NOMO-1 treated with dmso at 0.1 percent for 144 hours (cell line): Measurements from ENCODE around the gene CDA.

Experiments used
- DNase-seq: peaks from one replicate; lab custom pipeline; 2025; ENCODE audit not compliant: unreplicated experiment; lab: John Stamatoyannopoulos, UW

CDA gene

GRCh38 chr1:20615946-20616846 lies 27.3 kb downstream of the CDA start:
- DNase-seq, result no peak

GRCh38 chr1:20616847-20617487 lies 28.1 kb downstream of the CDA start:
- no peak for DNase-seq

GRCh38 chr1:20618550-20618949 lies 29.7 kb downstream of the CDA start:
- DNase-seq, result no peak

- no peak for DNase-seq
Observed at GRCh38 chr1:20619999-20620398, 31.1 kb downstream of the CDA start.

- DNase-seq, result no peak
Observed at GRCh38 chr1:20621012-20621411, 32.1 kb downstream of the CDA start.

GRCh38 chr1:20624709-20625108 lies 35.8 kb downstream of the CDA start:
- DNase-seq, result no peak

GRCh38 chr1:20625176-20626097 lies 36.5 kb downstream of the CDA start:
- DNase-seq, result no peak

GRCh38 chr1:20626098-20626427 lies 37.2 kb downstream of the CDA start:
- DNase-seq, result no peak

- DNase-seq, result no peak
Observed at GRCh38 chr1:20626524-20626923, 37.6 kb downstream of the CDA start.

GRCh38 chr1:20630729-20631128 lies 41.8 kb downstream of the CDA start:
- DNase-seq, result no peak

- DNase-seq, result no peak
Observed at GRCh38 chr1:20632386-20632785, 43.5 kb downstream of the CDA start.

- peak; percentile 57 for DNase-seq
Observed at GRCh38 chr1:20633190-20634064, 44.5 kb downstream of the CDA start, which contains the start of gene PINK1. PINK1 (plus strand) TSS chr1:20633458; CDS start chr1:20633549, 91 bp downstream.

GRCh38 chr1:20634065-20634593 lies 45.2 kb downstream of the CDA start:
- no peak for DNase-seq

GRCh38 chr1:20634594-20635084 lies 45.7 kb downstream of the CDA start:
- DNase-seq, result no peak

GRCh38 chr1:20636785-20637347 lies 48.0 kb downstream of the CDA start:
- no peak for DNase-seq

- no peak for DNase-seq
Observed at GRCh38 chr1:20640183-20640597, 51.3 kb downstream of the CDA start.

GRCh38 chr1:20641975-20642374 lies 53.1 kb downstream of the CDA start:
- DNase-seq, result no peak

GRCh38 chr1:20643080-20643479 lies 54.2 kb downstream of the CDA start:
- no peak for DNase-seq

GRCh38 chr1:20644416-20644815 lies 55.5 kb downstream of the CDA start:
- DNase-seq, result no peak

GRCh38 chr1:20645414-20645813 lies 56.5 kb downstream of the CDA start:
- DNase-seq, result no peak
